PFSK-1 (cell line): Measurements from ENCODE around the gene SMAD2.

Experiments used
- POLR2AphosphoS5 ChIP-seq: IDR thresholded peaks from 2 replicates; pipeline ENCODE4 v1.6.1; 2012; ENCODE audit warnings: low read depth, mild to moderate bottlenecking, control low read depth, low read length, moderate library complexity
- TF ChIP-seq, protein P1 (sequence below), 2 experiments: IDR thresholded peaks; 2 replicates each; pipeline versions ENCODE4 v1.6.1 to v1.8.0; 2011 to 2012; ENCODE audit warnings: low read depth in 2 of 2, low read length in 2 of 2, control low read depth in 1 of 2, inconsistent platforms in 1 of 2, mild to moderate bottlenecking in 1 of 2, moderate library complexity in 1 of 2; ENCODE audit not compliant: insufficient read depth in 1 of 2

DNA sequence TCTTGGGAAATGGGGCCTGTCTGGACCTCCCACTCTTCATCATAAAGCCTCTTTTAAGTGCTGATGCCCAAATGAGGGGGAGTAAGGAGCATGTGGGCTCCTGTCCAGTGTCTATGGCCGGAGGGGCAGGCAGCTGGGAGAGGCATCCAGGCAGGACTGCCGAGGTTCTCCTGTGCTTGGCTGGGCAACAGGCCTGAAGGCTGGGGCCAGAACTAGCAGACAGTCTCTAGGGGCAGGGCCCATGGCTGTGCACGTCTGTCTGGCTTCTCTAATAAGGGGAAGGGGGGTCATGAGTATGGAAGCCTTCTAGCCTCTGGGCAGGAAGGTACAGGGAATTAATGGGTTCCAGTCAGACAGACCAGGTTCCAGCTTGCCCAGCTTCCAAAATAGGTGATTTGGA is 128.6 kb downstream of the SMAD2 start:
- TF ChIP-seq POLR2AphosphoS5, result no peak
- TF ChIP-seq, protein P1, sequence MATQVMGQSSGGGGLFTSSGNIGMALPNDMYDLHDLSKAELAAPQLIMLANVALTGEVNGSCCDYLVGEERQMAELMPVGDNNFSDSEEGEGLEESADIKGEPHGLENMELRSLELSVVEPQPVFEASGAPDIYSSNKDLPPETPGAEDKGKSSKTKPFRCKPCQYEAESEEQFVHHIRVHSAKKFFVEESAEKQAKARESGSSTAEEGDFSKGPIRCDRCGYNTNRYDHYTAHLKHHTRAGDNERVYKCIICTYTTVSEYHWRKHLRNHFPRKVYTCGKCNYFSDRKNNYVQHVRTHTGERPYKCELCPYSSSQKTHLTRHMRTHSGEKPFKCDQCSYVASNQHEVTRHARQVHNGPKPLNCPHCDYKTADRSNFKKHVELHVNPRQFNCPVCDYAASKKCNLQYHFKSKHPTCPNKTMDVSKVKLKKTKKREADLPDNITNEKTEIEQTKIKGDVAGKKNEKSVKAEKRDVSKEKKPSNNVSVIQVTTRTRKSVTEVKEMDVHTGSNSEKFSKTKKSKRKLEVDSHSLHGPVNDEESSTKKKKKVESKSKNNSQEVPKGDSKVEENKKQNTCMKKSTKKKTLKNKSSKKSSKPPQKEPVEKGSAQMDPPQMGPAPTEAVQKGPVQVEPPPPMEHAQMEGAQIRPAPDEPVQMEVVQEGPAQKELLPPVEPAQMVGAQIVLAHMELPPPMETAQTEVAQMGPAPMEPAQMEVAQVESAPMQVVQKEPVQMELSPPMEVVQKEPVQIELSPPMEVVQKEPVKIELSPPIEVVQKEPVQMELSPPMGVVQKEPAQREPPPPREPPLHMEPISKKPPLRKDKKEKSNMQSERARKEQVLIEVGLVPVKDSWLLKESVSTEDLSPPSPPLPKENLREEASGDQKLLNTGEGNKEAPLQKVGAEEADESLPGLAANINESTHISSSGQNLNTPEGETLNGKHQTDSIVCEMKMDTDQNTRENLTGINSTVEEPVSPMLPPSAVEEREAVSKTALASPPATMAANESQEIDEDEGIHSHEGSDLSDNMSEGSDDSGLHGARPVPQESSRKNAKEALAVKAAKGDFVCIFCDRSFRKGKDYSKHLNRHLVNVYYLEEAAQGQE (IDR thresholded peaks at IDR 0.05; ENCODE audit: insufficient read depth in 1 of 2, low read depth in 2 of 2, low read length in 2 of 2), result no peak
